Activated CD8-positive, alpha-beta T cell treated with anti-CD3 and anti-CD28 coated beads for 36 hours (primary cell): ENCODE results near the gene SLC52A1. TPM values are rescaled to one million over a fixed set of nuclear protein-coding genes. Genes with fewer than 3 reads are reported as not detected.

ENCODE experiments used
- ATAC-seq: fragments of 200-7000 bp; cut with Tn5 transposase; one replicate; pipeline ENCODE4 v1.10.0; 2021; ENCODE audit warnings: mild to moderate bottlenecking, moderate library complexity
- CTCF ChIA-PET: fragments of 350-600 bp; sonication (Branson Sonifier 250); formaldehyde crosslinking; loops from one replicate; lab custom pipeline; 2021; ENCODE audit warnings: antibody characterized with exemption; lab: Charles Lee
- POLR2A ChIA-PET: fragments of 350-600 bp; sonication (Branson Sonifier 250); formaldehyde crosslinking; loops from one replicate; lab custom pipeline; 2021; ENCODE audit warnings: antibody characterized with exemption; lab: Charles Lee
- DNase-seq: peaks from one replicate; pipeline ENCODE4 v3.0.0-alpha.2; 2020
- H3K27ac Mint-ChIP-seq: one replicate; pipeline ENCODE4 v1.8.0; 2021; ENCODE audit warnings: mild to moderate bottlenecking, mixed read lengths
- H3K27me3 Mint-ChIP-seq: one replicate; pipeline ENCODE4 v1.8.0; 2021; ENCODE audit warnings: mixed read lengths
- H3K36me3 Mint-ChIP-seq: one replicate; pipeline ENCODE4 v1.8.0; 2021; ENCODE audit warnings: low read depth, mixed read lengths
- H3K4me1 Mint-ChIP-seq: one replicate; pipeline ENCODE4 v1.8.0; 2021; ENCODE audit warnings: low read depth, mixed read lengths
- H3K4me3 Mint-ChIP-seq: one replicate; pipeline ENCODE4 v1.8.0; 2021; ENCODE audit warnings: mild to moderate bottlenecking, moderate library complexity, mixed read lengths
- H3K9me3 Mint-ChIP-seq: one replicate; pipeline ENCODE4 v1.8.0; 2021; ENCODE audit warnings: mixed read lengths
- intact Hi-C: fragments of 100-400 bp; cut with micrococcal nuclease; formaldehyde crosslinking; loops from one replicate; pipeline ENCODE4 v1.10.0; 2022
- total RNA-seq, 2 experiments: library from RNA; stranded (reverse); gene quantifications; one replicate each; pipeline ENCODE4 v1.2.3, GENCODE V29; 2021
- TF ChIP-seq, protein P1 (sequence below): fragments of 200-600 bp; IDR thresholded peaks from one replicate; pipeline ENCODE4 v1.8.0; 2022; ENCODE audit warnings: antibody characterized with exemption, mild to moderate bottlenecking

Gene SLC52A1
- total RNA-seq, 2 experiments from 2014 or later = 0.13 to 0.14 TPM

DNA sequence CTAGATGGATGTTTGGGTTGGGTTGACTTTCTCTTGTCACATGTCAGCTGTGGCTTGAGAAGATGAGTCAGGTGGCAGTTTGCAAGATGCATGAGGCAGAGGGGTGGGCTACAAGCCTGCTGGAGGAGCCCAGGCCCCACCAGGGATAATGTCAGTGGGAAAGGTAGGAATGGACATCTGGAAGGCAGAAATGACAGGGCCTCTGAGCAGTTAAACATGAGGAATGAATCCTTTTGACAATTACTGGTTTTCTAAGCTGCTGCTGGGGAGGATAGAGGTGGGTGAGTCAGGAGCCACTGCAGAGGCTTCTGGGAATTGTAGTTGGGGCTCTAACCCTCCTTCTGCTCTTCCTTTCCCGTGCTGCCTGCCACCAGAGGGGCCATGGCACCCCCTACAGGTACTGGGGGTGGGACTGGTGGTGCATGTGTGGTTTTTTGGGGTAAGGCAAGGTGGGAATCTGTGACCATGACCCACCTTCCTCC is 15.7 kb downstream of the SLC52A1 start:
- Mint-ChIP-seq H3K27me3 (no peaks in the 10 kb centered on the region), H3K9me3 (no peaks in the 10 kb centered on the region), H3K36me3 (peaks cover 24% of the 10 kb centered on the region), H3K4me1 (peaks cover 15% of the 10 kb centered on the region), H3K27ac (peak overlapping the region; percentile 44), H3K4me3 (no peak overlapping the region)
- CTCF ChIA-PET = interaction anchor here (0.7 to 3.0 kb wide), 9 partner anchors 9 to 105 kb away, joined by 3 to 18 read pairs (median 4); no protein-coding TSS in a partner anchor
- POLR2A ChIA-PET = interaction anchor here (1.0 to 1.8 kb wide), 4 partner anchors 28 to 114 kb away, joined by 3 to 7 read pairs (median 4); no protein-coding TSS in a partner anchor
- peak; percentile 73 for DNase-seq
- intact Hi-C loops = no loop called here
- TF ChIP-seq, protein P1, sequence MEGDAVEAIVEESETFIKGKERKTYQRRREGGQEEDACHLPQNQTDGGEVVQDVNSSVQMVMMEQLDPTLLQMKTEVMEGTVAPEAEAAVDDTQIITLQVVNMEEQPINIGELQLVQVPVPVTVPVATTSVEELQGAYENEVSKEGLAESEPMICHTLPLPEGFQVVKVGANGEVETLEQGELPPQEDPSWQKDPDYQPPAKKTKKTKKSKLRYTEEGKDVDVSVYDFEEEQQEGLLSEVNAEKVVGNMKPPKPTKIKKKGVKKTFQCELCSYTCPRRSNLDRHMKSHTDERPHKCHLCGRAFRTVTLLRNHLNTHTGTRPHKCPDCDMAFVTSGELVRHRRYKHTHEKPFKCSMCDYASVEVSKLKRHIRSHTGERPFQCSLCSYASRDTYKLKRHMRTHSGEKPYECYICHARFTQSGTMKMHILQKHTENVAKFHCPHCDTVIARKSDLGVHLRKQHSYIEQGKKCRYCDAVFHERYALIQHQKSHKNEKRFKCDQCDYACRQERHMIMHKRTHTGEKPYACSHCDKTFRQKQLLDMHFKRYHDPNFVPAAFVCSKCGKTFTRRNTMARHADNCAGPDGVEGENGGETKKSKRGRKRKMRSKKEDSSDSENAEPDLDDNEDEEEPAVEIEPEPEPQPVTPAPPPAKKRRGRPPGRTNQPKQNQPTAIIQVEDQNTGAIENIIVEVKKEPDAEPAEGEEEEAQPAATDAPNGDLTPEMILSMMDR = peak; percentile 45
- ATAC-seq = peak; percentile 98

DNA sequence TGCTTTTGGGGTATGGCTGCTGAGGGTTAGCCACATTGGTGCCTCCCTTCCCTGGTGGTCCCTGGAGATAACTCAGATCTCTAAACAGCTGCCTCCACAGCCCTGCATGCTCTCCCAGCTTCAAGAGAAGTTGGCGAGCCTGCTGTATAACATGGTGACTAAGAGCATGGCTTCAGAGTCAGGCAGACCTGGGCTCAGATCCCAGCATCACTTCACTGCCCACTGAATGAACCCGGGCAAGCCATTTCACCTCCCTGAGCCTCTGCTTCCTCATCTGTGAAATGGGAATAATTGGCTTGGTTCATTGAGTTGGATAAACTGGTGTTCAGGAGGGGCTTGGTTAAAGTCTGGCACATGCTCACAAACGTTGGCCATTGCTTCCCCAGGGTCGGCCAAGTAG is 20.9 kb downstream of the SLC52A1 start:
- ATAC-seq = no peak
- CTCF ChIA-PET = no interaction called here
- Mint-ChIP-seq H3K27ac (no peak overlapping the region), H3K4me1 (peaks cover 19% of the 10 kb centered on the region), H3K9me3 (no peaks in the 10 kb centered on the region), H3K36me3 (peaks cover 20% of the 10 kb centered on the region), H3K4me3 (no peak overlapping the region), H3K27me3 (no peaks in the 10 kb centered on the region)
- TF ChIP-seq, protein P1 = no peak
- POLR2A ChIA-PET = no interaction called here
- intact Hi-C loops = no loop called here
- no peak for DNase-seq

DNA sequence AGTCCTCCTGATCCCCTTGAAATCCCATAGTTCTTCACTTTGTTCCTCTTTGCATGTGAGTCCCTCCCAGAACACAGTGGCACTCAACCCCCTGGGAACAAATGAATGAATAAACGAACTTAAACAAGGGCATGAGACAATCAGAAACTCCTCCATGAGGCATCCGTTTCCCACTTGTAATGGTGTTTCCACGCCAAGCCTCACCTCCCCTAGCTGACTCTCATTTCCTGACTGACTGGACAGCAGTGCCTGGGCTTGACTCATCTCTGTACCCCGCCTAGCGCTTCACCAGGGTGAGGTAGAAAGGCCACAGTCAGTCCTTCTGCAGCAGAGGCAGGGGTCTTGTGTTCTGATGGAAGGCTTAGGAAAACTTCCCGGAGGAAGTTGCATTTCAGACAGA is 23.3 kb downstream of the SLC52A1 start:
- peak; percentile 90 for ATAC-seq
- DNase-seq = peak; percentile 57
- intact Hi-C loops = no loop called here
- Mint-ChIP-seq H3K27ac (peak overlapping the region; percentile 49), H3K4me3 (no peak overlapping the region), H3K36me3 (peaks cover 25% of the 10 kb centered on the region), H3K27me3 (no peaks in the 10 kb centered on the region), H3K4me1 (peaks cover 11% of the 10 kb centered on the region), H3K9me3 (no peaks in the 10 kb centered on the region)
- ChIA-PET POLR2A (interaction anchor here (1.5 kb wide), 1 partner anchor 36 kb away, joined by 3 read pairs; no protein-coding TSS in a partner anchor), CTCF (interaction anchor here (1.3 kb wide), 1 partner anchor 14 kb away, joined by 3 read pairs; the partner anchor contains the start of gene KIF1C)
- TF ChIP-seq, protein P1 = no peak

DNA sequence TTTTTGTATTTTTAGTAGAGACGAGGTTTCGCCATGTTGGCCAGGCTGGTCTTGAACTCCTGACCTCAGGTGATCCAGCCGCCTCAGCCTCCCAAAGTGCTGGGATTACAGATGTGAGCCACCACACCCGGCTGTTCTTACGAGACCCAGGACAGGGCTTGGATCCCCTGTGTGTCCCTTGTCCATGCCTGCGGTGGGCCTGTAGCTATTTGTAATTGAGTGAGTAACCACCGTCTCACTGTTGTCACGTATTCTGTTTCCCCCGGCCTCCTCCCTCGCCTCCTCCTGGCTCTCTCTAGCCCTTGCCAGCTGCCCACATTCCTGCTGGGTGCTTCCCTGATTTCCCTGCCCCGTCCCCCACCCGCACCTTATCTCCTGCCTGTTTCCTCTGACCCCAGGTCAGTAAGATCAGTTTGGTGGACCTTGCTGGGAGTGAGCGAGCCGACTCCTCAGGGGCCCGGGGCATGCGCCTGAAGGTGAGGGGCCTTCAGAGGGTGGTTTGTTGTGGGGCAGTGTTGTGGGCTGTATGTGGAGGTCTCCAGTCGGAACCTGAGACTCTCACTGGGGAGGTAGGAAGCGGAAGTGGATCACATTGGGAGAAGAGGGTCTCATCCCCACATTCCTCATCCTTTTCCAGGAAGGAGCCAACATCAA is 31.9 kb downstream of the SLC52A1 start:
- no peaks in the 10 kb centered on the region for H3K9me3 Mint-ChIP-seq
- no peak for DNase-seq
- CTCF ChIA-PET = no interaction called here

More for the DNA sequence above, 31.9 kb downstream of the SLC52A1 start:
- intact Hi-C loops = no loop called here
- ATAC-seq = no peak
- H3K27ac Mint-ChIP-seq = no peak overlapping the region
- H3K4me3 Mint-ChIP-seq = no peak overlapping the region
- H3K4me1 Mint-ChIP-seq = peaks cover 9% of the 10 kb centered on the region
- TF ChIP-seq, protein P1 = no peak
- POLR2A ChIA-PET = no interaction called here
- peaks cover 42% of the 10 kb centered on the region for H3K36me3 Mint-ChIP-seq
- no peaks in the 10 kb centered on the region for H3K27me3 Mint-ChIP-seq
